Fibroblast of skin of back (primary cell): ENCODE measurements around the gene CELA1.
A peak's percentile ranks its signal among the peaks of the same experiment; 100 is the strongest.
"Not testable (repeated sequence)": the region's sequence is repeated elsewhere in the genome, so short reads cannot be mapped to it uniquely, and the experiment has no call there.

Source experiments
- DNase-seq: peaks from one replicate; pipeline ENCODE4 v3.0.0-alpha.2; 2013

The CELA1 gene

DNA sequence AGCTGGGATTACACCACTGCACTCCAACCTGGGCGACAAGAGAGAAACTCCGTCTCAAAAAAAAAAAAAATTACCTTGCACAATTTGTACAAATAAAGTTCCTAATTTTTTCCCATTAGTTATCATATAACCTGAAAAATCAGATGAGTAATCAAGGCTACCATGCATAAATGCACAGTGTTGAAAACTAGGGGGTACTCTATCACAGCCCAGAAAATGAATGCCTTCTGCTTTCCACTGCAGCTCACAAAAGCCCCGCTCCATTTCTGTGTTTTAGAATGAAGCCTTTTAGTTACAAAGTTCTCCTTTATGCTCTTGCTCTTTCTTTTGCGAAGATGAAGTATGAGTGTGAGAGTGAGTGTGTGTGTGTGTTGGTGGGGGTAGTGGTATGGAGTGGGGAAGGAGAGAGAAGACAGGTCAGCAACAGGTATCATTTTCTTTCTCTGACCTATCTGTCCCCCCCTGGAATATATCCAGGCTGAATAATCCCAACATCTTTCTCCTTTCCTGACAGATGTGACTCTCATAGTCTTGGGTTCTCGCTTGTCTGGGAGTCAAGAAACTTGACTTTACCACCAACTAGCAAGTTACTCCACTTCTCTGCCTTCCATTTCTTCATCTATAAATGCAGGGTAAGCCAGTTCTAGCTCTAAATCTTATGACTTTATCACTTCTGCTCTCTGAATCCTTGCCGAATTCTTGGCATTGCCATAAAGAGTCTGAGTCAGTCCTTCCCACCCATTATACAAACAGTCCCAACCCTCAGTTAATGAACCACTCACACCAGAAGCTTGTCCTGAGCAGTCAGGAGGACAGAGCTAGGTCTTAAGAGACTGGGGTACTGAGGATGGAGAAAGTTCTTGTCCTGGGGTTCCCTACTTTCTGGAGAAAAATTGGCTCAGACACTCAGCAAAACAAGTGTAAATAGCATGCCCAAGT, 38.6 kb downstream of the CELA1 start:
- DNase-seq = peak; percentile 93

DNA sequence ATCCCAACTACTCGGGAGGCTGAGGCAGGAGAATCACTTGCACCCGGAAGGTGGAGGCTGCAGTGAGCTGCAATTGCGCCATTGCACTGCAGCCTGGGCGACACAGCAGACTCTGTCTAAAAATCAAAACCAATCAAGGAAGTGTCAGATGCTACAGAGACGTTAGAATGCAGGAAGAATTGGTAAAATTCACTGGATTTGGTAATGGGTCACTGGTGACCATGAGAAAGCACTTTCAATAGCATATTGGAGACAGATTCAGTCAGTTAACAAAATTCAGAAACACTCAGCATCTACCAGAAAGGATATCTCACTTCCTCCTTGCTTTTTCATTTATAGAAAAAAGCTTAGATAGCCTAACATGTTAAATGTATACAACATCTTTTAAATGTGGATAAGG, 40.0 kb downstream of the CELA1 start:
- no peak for DNase-seq

DNA sequence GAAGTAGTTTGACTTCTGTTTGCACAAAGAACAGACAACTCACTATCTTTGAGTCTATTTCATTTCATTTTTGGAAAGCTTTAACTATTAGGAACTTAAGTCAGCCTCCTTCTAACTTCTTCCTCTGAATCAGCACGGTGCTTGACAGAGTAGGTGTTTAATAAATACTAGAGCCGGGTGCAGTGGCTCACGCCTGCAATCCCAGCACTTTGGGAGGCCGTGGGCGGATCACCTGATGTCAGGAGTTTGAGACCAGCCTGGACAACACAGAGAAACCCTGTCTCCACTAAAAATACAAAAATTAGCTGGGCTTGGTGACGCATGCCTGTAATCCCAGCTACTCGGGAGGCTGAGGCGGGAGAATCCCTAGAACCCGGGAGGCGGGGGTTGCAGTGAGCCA, 45.7 kb downstream of the CELA1 start:
- not testable (repeated sequence) for DNase-seq

DNA sequence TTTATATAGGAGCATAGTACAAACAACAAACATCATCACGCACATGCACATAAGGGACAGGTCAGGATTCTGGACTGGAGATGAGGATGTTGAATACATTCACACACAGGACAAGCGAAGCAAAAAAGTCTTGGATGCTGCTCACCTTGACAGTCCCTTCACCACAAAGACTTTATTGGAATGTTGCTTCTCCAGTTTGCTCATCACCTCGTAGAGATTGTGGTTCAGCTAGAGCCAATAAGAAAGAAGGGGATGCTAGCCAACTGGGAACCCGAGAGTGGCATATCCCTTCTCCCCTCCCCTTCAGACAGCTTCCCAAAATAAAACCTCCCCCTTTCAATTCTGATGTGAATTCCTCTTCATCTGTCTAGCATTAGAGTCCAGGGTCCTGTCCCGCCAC, 50.8 kb downstream of the CELA1 start:
- DNase-seq = no peak

DNA sequence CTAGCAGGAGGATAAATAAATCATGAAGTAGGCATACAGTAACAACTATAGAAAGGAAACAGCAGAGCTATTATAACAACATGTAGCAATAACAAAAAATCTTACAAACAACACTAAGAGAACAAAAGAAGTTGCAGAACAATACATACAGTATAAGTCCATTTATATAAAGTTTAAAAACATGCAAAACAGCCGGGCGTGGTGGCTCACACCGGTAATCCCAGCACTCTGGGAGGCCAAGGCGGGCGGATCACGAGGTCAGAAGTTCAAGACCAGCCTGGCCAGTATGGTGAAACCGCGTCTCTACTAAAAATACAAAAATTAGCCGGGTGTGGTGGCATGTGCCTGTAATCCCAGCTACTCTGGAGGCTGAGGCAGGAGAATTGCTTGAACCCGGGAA, 52.4 kb downstream of the CELA1 start:
- DNase-seq = not testable (repeated sequence)

DNA sequence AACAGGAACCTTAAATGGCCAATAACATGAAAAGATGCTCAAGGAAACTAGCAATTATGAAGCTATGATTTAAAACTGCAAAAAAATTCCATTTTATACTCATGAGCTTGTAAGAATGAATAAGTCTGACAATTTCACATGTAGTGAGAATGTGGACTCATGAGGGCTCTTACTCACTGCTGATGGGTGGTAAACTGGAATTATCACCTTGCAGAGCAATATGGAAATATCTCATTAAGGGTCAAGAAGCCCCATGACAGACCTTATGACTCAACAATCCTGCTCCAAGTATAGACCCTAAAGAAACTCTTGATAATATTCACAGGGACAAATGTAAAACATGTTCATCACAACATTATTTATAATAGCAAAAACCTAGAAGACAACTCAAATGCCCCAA, 52.8 kb downstream of the CELA1 start:
- DNase-seq = no peak

DNA sequence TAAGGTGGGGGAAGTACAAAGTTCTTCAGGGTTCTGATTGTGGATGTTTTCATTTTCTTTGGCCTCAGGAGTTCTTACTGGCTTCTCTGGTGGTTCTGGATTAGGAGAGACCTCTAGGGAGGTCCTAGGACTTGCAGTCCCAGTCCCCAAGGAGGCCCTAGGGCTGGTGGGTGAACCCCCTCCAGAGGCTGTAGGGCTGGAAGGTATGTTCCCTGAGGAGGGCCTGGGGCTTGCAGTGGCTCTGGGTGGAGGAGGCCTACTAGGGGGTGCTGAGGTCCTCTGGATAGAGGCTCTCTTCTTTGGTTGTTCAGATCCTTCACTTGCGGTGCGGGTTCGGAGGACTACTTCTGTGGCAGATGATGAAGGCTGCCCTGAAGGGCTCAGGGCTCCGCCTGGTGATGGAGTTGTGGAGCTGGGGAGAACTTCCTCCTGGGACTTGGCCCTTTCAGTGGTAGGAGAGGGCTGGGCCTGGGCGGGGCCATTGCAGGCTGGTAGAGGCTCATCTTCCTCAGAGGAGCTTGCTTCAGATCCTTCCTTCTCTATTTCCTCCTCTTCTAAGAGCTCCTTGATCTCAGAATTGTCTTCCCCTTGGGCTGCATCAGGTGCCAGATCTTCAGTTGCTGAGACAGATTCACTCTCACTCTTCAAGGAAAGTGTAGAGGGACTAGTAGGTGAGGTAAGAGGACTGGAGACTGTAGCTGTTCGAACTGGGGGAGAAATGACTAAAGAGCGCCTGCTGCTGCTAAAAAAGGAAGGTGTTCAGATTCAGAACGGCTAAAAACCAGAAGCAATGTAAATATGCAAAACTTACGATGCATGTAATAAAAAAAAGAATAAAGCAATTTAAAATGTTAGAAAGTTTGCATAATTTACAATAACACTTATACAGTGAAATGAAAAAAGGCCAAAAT, 54.6 kb downstream of the CELA1 start:
- DNase-seq = not testable (repeated sequence)

DNA sequence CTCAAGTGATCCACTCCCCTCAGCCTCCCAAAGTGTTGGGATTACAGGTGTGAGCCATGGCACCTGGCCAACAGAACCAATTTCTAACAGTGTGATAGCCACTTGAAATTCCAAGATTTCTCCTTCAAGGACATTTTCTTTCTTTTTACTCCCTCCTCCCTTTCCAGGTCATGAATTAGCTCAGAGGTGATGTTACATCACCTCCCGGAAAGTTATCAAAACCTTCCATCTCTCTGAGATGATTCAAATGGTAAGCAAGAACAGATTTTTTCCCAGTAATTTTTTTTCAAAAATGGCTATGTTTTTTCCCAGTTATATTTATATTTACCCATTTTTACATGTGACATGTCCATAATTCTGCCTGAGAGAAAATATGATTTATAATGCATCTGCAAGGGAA, 60.6 kb downstream of the CELA1 start:
- DNase-seq = no peak

DNA sequence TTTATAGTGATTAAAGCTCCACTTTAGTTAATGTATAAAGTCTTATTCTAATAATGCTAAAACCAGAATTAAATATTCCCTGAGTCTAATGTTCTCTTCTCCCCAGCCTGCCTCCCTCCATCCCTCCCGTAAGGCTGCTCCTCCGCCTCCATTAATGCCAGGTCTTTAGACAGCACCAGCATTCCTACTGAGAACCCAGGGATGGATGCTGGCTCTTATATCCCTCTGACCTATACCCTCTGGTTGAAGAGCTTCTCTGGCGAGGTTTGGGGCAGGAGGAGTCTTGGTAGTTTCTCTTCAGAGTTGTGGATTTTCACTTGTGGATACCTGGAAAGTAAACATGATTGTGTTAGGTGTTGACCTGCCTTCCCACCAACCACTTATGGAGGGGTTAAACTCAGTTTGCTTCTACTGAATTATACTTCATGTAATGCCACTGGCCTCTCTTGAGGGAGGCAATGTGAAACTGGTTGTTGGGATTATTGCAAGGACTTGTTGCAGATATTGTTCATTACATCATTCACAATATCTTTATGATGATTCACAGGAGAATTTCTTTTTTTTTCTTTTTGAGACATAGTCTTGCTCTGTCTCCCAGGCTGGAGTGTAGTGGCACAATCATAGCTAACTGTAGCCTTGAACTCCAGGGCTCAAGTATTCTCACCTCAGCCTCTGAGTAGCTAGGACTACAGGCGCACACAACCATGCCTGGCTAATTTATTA, 65.1 kb downstream of the CELA1 start:
- DNase-seq = peak; percentile 71
